Caco-2 (cell line): ENCODE measurements around the gene GSDMA. TPM values are rescaled to one million over a fixed set of nuclear protein-coding genes. Genes with fewer than 3 reads are reported as not detected.

Experiments
- BruUV-seq: library from RNA; stranded (reverse); fragments of 400-500 nt; replicated peaks from 2 replicates; lab custom pipeline; 2021; lab: Mats Ljungman, UMichigan
- CTCF ChIA-PET: fragments of 300-600 bp; sonication (Branson Sonifier 250); formaldehyde crosslinking; loops from one replicate; lab custom pipeline; 2022; ENCODE audit warnings: antibody characterized with exemption; lab: Charles Lee
- POLR2A ChIA-PET: fragments of 300-600 bp; sonication (Branson Sonifier 250); formaldehyde crosslinking; loops from one replicate; lab custom pipeline; 2022; ENCODE audit warnings: antibody characterized with exemption; lab: Charles Lee
- DNase-seq, 2 experiments: peaks; one replicate each; pipeline versions ENCODE4 v3.0.0 to v3.0.0-alpha.2; 2020 to 2022
- H3K27me3 ChIP-seq: replicated peaks from 2 replicates; pipeline ENCODE4 v1.6.0; 2011; ENCODE audit warnings: low read length; ENCODE audit not compliant: control insufficient read depth, insufficient read depth
- H3K36me3 ChIP-seq: 2 replicates; pipeline ENCODE4 v1.5.1; 2011; ENCODE audit warnings: low read length; ENCODE audit not compliant: control insufficient read depth, insufficient read depth
- H3K4me1 ChIP-seq: fragments of 250-450 bp; sonication (Bioruptor Pico); 2 replicates; pipeline ENCODE4 v1.5.1; 2020; ENCODE audit warnings: mild to moderate bottlenecking
- H3K4me3 ChIP-seq: 2 replicates; pipeline ENCODE4 v1.5.1; 2011; ENCODE audit warnings: low read depth, mild to moderate bottlenecking, control low read depth, low read length
- H3K9me3 ChIP-seq: fragments of 250-450 bp; sonication (Bioruptor Pico); 2 replicates; pipeline ENCODE4 v1.5.1; 2020; ENCODE audit warnings: mild to moderate bottlenecking, moderate library complexity
- H3K27ac Mint-ChIP-seq: one replicate; pipeline ENCODE4 v1.8.0; 2022; ENCODE audit warnings: mixed read lengths; ENCODE audit not compliant: unreplicated experiment
- H3K27me3 Mint-ChIP-seq: one replicate; pipeline ENCODE4 v1.8.0; 2022; ENCODE audit warnings: mixed read lengths; ENCODE audit not compliant: insufficient read depth, unreplicated experiment
- H3K36me3 Mint-ChIP-seq: one replicate; pipeline ENCODE4 v1.8.0; 2022; ENCODE audit warnings: mild to moderate bottlenecking, mixed read lengths; ENCODE audit not compliant: insufficient read depth, unreplicated experiment
- H3K4me1 Mint-ChIP-seq: one replicate; pipeline ENCODE4 v1.8.0; 2022; ENCODE audit warnings: low read depth, mixed read lengths; ENCODE audit not compliant: unreplicated experiment
- H3K4me3 Mint-ChIP-seq: one replicate; pipeline ENCODE4 v1.8.0; 2022; ENCODE audit warnings: mild to moderate bottlenecking, moderate library complexity, mixed read lengths; ENCODE audit not compliant: unreplicated experiment
- H3K9me3 Mint-ChIP-seq: one replicate; pipeline ENCODE4 v1.8.0; 2022; ENCODE audit warnings: mixed read lengths; ENCODE audit not compliant: unreplicated experiment
- CTCF ChIP-seq, 2 experiments: fragments of 200-600 bp in 1 of 2; IDR thresholded peaks; 1 replicate in 1 of 2; 2 replicates in 1 of 2; pipeline versions ENCODE4 v1.5.1 to v1.8.0; 2011 to 2022; ENCODE audit warnings: antibody characterized with exemption in 1 of 2, control low read depth in 1 of 2, inconsistent platforms in 1 of 2, low read depth in 1 of 2, low read length in 1 of 2, mild to moderate bottlenecking in 1 of 2, moderate library complexity in 1 of 2; ENCODE audit not compliant: insufficient read depth in 1 of 2, severe bottlenecking in 1 of 2, unreplicated experiment in 1 of 2
- intact Hi-C: fragments of 100-400 bp; cut with micrococcal nuclease; formaldehyde crosslinking; loops from one replicate; pipeline ENCODE4 v1.10.0; 2022; ENCODE audit not compliant: unreplicated experiment
- total RNA-seq: library from RNA; stranded (reverse); gene quantifications from 2 replicates; pipeline ENCODE4 v1.2.3, GENCODE V29; 2022

Gene GSDMA
- total RNA-seq, 1 experiment from 2014 or later = not detected

DNA sequence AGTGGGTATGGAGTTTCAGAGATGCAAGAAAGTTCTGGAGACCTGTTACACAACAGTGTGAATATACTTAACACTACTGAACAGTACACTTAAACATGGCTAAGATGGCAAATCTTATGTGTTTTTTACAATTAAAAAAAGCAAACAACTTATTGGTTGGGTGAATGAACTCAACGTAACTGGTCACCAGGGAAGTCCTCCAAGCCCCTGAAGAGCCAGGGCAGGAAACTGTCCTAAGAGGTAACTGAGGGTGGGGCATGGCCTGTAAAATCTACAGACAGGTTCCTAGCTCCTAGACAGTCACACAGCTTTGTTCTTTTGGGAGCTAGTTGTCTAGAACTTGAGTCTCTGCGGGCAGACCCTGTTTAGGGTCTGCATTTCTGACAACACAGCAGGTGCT lies 62.8 kb downstream of the GSDMA start:
- H3K36me3 Mint-ChIP-seq = peaks cover 66% of the 10 kb centered on the region
- intact Hi-C loops = no loop called here

GRCh38 chr17:40025991-40026815 lies 63.4 kb downstream of the GSDMA start:
- no peaks in the 10 kb centered on the region for H3K4me1 ChIP-seq
- Mint-ChIP-seq H3K27me3 (no peaks in the 10 kb centered on the region), H3K27ac (no peak overlapping the region), H3K36me3 (peaks cover 65% of the 10 kb centered on the region), H3K9me3 (no peaks in the 10 kb centered on the region), H3K4me1 (peaks cover 6% of the 10 kb centered on the region), H3K4me3 (no peak overlapping the region)
- no peak for DNase-seq
- no peak for TF ChIP-seq CTCF (IDR thresholded peaks at IDR 0.05; ENCODE audit: insufficient read depth in 1 of 2, low read depth in 1 of 2, low read length in 1 of 2, severe bottlenecking in 1 of 2, unreplicated experiment in 1 of 2)
- H3K27me3 ChIP-seq = no peaks in the 10 kb centered on the region
- intact Hi-C loops = loop anchor here (2.0 kb wide), 1 partner anchor 61 kb away; no protein-coding TSS in a partner anchor
- BruUV-seq = no TSS peak
- no peak overlapping the region for H3K4me3 ChIP-seq
- no peaks in the 10 kb centered on the region for H3K9me3 ChIP-seq
- ChIA-PET POLR2A (no interaction called here), CTCF (interaction anchor here (0.6 to 2.1 kb wide), 4 partner anchors 10 to 208 kb away, joined by 3 to 12 read pairs (median 4); partner anchors contain the start of gene MED24)
- peaks cover 6% of the 10 kb centered on the region for H3K36me3 ChIP-seq

More for the DNA sequence above, 62.8 kb downstream of the GSDMA start:
- no peaks in the 10 kb centered on the region for H3K9me3 Mint-ChIP-seq
- no peak for TF ChIP-seq CTCF (IDR thresholded peaks at IDR 0.05; ENCODE audit: insufficient read depth in 1 of 2, low read depth in 1 of 2, low read length in 1 of 2, severe bottlenecking in 1 of 2, unreplicated experiment in 1 of 2)
- POLR2A ChIA-PET = no interaction called here
- H3K36me3 ChIP-seq = peaks cover 6% of the 10 kb centered on the region
- H3K9me3 ChIP-seq = no peaks in the 10 kb centered on the region
- CTCF ChIA-PET = no interaction called here
- H3K27me3 Mint-ChIP-seq = no peaks in the 10 kb centered on the region
- no peaks in the 10 kb centered on the region for H3K27me3 ChIP-seq
- no TSS peak for BruUV-seq
- DNase-seq = no peak
- H3K4me3 ChIP-seq = no peak overlapping the region
- H3K4me3 Mint-ChIP-seq = no peak overlapping the region
- H3K4me1 ChIP-seq = no peaks in the 10 kb centered on the region
- no peak overlapping the region for H3K27ac Mint-ChIP-seq
- H3K4me1 Mint-ChIP-seq = peaks cover 6% of the 10 kb centered on the region

DNA sequence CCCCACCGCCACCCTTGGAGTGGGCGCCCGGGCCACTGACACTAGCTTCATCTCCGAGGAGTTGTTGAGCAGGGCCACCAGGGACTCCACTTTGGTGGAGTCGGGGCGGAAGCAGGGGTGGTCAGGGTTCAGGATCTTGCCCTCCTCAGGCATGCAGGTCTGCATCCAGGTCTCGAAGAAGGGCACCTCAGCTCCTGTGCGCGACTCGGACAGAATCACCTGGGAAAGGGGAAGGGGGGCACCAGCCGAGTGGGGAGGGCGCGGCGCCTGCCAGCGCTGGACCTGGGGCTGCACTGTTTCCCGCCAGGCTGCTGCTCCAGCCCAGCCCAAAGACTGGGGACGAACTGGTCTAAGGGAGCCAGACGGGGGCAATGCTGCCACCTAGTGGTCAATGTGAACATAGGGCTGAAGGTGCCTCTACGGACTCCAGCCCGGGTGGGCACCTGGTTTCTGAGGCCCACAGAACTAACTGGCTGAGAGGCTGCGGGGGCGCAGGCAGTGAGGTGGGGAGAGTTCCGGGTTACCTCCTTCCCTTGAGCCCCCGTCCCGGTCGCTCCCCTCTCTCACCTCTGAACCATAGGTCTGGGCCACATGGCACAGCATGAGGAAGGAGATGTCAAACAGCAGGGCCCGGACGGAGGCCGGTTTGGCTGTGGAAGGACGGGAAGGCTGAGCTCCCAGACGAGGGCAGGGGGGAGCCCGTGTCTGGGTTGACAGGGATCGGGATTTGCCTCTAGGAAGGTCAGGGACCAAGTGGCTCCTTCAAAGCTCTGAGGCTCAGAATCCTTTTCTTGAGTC lies 64.2 kb downstream of the GSDMA start:
- no peak overlapping the region for H3K27ac Mint-ChIP-seq
- peaks cover 6% of the 10 kb centered on the region for H3K4me1 Mint-ChIP-seq
- CTCF ChIA-PET = interaction anchor here (0.6 to 2.1 kb wide), 11 partner anchors 9 to 207 kb away, joined by 3 to 12 read pairs (median 4); partner anchors contain the start of genes MED24 and PSMD3
- H3K9me3 Mint-ChIP-seq = no peaks in the 10 kb centered on the region
- peaks cover 6% of the 10 kb centered on the region for H3K36me3 ChIP-seq
- H3K4me3 Mint-ChIP-seq = no peak overlapping the region
- intact Hi-C loops = loop anchor here (1.0 to 2.0 kb wide), 2 partner anchors 14 to 60 kb away; no protein-coding TSS in a partner anchor
- no peaks in the 10 kb centered on the region for H3K4me1 ChIP-seq
- TF ChIP-seq CTCF (IDR thresholded peaks at IDR 0.05; ENCODE audit: insufficient read depth in 1 of 2, low read depth in 1 of 2, low read length in 1 of 2, severe bottlenecking in 1 of 2, unreplicated experiment in 1 of 2) = peak; percentile 94 to 95
- peaks cover 58% of the 10 kb centered on the region for H3K36me3 Mint-ChIP-seq
- no TSS peak for BruUV-seq
- no peaks in the 10 kb centered on the region for H3K27me3 ChIP-seq
- H3K27me3 Mint-ChIP-seq = no peaks in the 10 kb centered on the region
- POLR2A ChIA-PET = no interaction called here
- no peak overlapping the region for H3K4me3 ChIP-seq
- peak; percentile 77 to 82 for DNase-seq
- H3K9me3 ChIP-seq = no peaks in the 10 kb centered on the region
